ENCODE data around the gene A1CF.
"Not testable (repeated sequence)": the region's sequence is repeated elsewhere in the genome, so short reads cannot be mapped to it uniquely, and the experiment has no call there.

A1CF gene

GRCh38 chr10:50857579-50857978 lies 27.8 kb downstream of the A1CF start:
- DNase-seq = no peak

GRCh38 chr10:50855461-50855860 lies 30.0 kb downstream of the A1CF start:
- no peak for DNase-seq

- DNase-seq = no peak
Measured at GRCh38 chr10:50855015-50855414, 30.4 kb downstream of the A1CF start.

GRCh38 chr10:50853557-50853956 lies 31.9 kb downstream of the A1CF start:
- no peak for DNase-seq

GRCh38 chr10:50851884-50852671 lies 33.3 kb downstream of the A1CF start:
- no peak for DNase-seq

- DNase-seq = no peak
Measured at GRCh38 chr10:50850578-50851230, 34.7 kb downstream of the A1CF start.

GRCh38 chr10:50846753-50847152 lies 38.7 kb downstream of the A1CF start:
- DNase-seq = no peak

- no peak for DNase-seq
Measured at GRCh38 chr10:50837095-50837494, 48.3 kb downstream of the A1CF start.

GRCh38 chr10:50832171-50832751 lies 53.2 kb downstream of the A1CF start:
- no peak for DNase-seq

GRCh38 chr10:50830066-50830465 lies 55.4 kb downstream of the A1CF start:
- DNase-seq = no peak

- no peak for DNase-seq
Measured at GRCh38 chr10:50824782-50825181, 60.6 kb downstream of the A1CF start.

GRCh38 chr10:50823789-50824188 lies 61.6 kb downstream of the A1CF start:
- DNase-seq = no peak

GRCh38 chr10:50809596-50809995 lies 75.8 kb downstream of the A1CF start:
- no peak for DNase-seq

GRCh38 chr10:50807851-50808776 lies 77.3 kb downstream of the A1CF start:
- DNase-seq = no peak

- DNase-seq = no peak
Measured at GRCh38 chr10:50805981-50806622, 79.3 kb downstream of the A1CF start.

- DNase-seq = no peak
Measured at GRCh38 chr10:50799595-50799994, 85.8 kb downstream of the A1CF start.

- DNase-seq = no peak
Measured at GRCh38 chr10:50798297-50798696, 87.1 kb downstream of the A1CF start.

- DNase-seq = no peak
Measured at GRCh38 chr10:50796693-50797092, 88.7 kb downstream of the A1CF start.

- DNase-seq = no peak
Measured at GRCh38 chr10:50794490-50794889, 90.9 kb downstream of the A1CF start.

- peak; percentile 57 to 64 for DNase-seq
Measured at GRCh38 chr10:50788951-50789945, 96.2 kb downstream of the A1CF start.

- not testable (repeated sequence) for DNase-seq
Measured at GRCh38 chr10:50787962-50788361, 97.5 kb downstream of the A1CF start.

Data from Kasumi-1 (cell line).